GM19372 (cell line): ENCODE measurements around the gene B3GNT8.
"Not testable (repeated sequence)": the region's sequence is repeated elsewhere in the genome, so short reads cannot be mapped to it uniquely, and the experiment has no call there.

ENCODE experiments used
- ATAC-seq: cut with Tn5 transposase; IDR thresholded peaks from one replicate; pipeline ENCODE4 v1.9.1; 2021; ENCODE audit warnings: mild to moderate bottlenecking, low read depth, moderate library complexity; ENCODE audit not compliant: unreplicated experiment

Gene B3GNT8

GRCh38 chr19:41420101-41420880 is 6.9 kb downstream of the B3GNT8 start:
- no peak for ATAC-seq

GRCh38 chr19:41416194-41416674 is 10.9 kb downstream of the B3GNT8 start:
- no peak for ATAC-seq

GRCh38 chr19:41415154-41415571 is 12.0 kb downstream of the B3GNT8 start:
- no peak for ATAC-seq

- ATAC-seq: no peak
These were observed 12.7 kb downstream of the B3GNT8 start for GRCh38 chr19:41414461-41414860.

- ATAC-seq: no peak
These were observed 13.2 kb downstream of the B3GNT8 start for GRCh38 chr19:41413947-41414346.

- ATAC-seq: no peak
These were observed 14.2 kb downstream of the B3GNT8 start for GRCh38 chr19:41412953-41413352.

GRCh38 chr19:41411968-41412265 is 15.3 kb downstream of the B3GNT8 start:
- ATAC-seq: no peak

GRCh38 chr19:41411100-41411967 is 15.8 kb downstream of the B3GNT8 start:
- ATAC-seq: no peak

GRCh38 chr19:41410336-41411054 is 16.7 kb downstream of the B3GNT8 start:
- no peak for ATAC-seq

- no peak for ATAC-seq
These were observed 17.9 kb downstream of the B3GNT8 start for GRCh38 chr19:41409288-41409687.

GRCh38 chr19:41408846-41409245 is 18.3 kb downstream of the B3GNT8 start:
- not testable (repeated sequence) for ATAC-seq

- ATAC-seq: no peak
These were observed 18.9 kb downstream of the B3GNT8 start for GRCh38 chr19:41408256-41408655.

- no peak for ATAC-seq
These were observed 19.9 kb downstream of the B3GNT8 start for GRCh38 chr19:41407271-41407670.

- ATAC-seq: no peak
These were observed 21.4 kb downstream of the B3GNT8 start for GRCh38 chr19:41405776-41406175.

- no peak for ATAC-seq
These were observed 23.8 kb downstream of the B3GNT8 start for GRCh38 chr19:41403181-41403970.

- no peak for ATAC-seq
These were observed 25.2 kb downstream of the B3GNT8 start for GRCh38 chr19:41402010-41402409.

- ATAC-seq: no peak
These were observed 25.7 kb downstream of the B3GNT8 start for GRCh38 chr19:41401483-41401882.

- no peak for ATAC-seq
These were observed 27.6 kb downstream of the B3GNT8 start for GRCh38 chr19:41399525-41399924.

GRCh38 chr19:41399091-41399490 is 28.1 kb downstream of the B3GNT8 start:
- ATAC-seq: no peak

- no peak for ATAC-seq
These were observed 28.6 kb downstream of the B3GNT8 start for GRCh38 chr19:41398598-41398997.
